ENCODE measurements around the gene VASN.

DNA sequence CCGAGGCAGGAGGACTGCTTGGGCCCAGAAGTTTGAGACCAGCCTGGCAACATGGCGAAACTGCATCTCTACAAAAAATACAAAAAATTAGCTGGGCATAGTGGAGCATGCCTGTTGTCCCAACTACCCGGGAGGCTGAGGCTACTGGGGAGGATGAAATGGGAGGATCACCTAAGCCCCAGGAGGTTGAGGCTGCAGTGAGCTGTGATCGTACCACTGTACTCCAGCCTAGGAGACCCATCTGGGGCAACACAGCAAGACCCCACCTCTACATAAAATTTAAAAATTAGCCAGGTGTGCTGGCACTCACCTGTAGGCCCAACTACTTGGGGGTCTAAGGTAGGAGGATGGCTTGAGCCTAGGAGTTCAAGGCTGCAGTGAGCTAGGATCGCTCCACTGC is 22.3 kb upstream of the VASN start:
- no peak for TF ChIP-seq GATA2 (IDR thresholded peaks at IDR 0.05; ENCODE audit: low read depth, low read length)
- no peak for TF ChIP-seq GATA3 (IDR thresholded peaks at IDR 0.05; ENCODE audit: low read depth, low read length)
